Activated gamma-delta T cell treated with Interleukin-2 at 50 U/mL for 16 hours (primary cell): ENCODE data around the gene MRPS23.

ENCODE experiments used
- DNase-seq: peaks from one replicate; pipeline ENCODE4 v3.0.0-alpha.2; 2020

Gene MRPS23

DNA sequence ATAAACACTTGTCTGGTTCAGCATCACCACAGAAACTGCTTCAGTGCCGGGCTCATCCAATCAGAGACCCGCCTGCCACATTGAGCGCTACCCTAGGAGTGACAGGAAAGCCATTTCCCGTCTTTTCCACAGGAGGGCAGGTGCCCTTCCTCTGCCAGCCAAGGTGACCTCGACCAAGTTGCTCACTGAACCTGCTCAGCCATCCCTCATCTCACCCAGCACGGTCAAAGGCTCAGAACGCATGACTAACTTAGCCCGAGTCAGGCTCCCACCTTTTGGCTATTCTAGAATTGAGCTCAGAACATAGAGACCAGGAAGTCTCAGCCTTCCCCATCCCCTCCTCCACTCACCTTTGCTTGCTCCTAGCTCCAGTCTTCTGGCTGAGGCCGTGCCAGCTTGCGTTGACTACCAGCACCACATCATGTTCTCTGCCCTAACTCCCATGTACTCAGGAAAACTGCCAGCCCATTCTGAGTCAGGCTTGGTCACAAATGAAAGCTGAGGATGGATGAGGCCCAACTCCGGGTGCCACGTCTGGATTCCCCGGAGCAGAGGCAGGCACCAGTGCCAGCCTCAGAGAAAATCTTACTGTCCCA is 15.6 kb downstream of the MRPS23 start:
- no peak for DNase-seq

DNA sequence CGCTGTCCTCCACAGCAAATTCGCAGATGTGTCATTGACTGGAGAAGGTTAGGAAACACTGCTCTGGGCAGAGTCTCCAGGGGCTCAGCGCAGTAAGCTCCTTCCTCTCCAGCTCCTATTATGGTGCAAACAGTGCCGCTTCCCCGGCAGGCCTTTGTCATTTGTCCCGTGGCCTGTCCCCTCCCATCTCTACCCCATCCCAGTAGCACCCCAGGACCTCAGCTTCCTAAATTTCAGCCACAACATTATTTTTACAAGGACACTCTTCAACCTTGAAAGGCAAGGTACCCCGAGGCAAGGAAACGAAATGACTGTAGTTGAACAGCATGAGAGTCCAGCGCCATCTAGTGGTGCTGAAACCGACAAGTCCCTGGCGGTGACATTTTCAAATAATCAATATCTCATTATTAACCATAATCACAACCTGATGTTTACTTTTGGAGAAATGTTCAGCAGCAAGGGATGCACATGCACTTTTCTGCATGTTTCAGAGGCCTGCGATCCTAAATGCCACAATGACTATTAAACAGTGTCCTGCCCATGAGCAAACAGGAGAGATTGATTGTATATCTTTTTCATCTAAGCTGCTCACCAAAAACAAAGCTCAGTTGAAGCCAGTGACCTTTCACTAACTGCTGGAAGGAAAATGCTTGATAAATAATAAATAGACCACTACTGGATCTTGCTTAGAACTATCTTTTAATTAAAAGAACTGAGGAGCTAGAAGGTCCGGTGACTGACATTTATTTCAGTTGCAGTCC is 16.5 kb downstream of the MRPS23 start:
- DNase-seq = peak; percentile 65

DNA sequence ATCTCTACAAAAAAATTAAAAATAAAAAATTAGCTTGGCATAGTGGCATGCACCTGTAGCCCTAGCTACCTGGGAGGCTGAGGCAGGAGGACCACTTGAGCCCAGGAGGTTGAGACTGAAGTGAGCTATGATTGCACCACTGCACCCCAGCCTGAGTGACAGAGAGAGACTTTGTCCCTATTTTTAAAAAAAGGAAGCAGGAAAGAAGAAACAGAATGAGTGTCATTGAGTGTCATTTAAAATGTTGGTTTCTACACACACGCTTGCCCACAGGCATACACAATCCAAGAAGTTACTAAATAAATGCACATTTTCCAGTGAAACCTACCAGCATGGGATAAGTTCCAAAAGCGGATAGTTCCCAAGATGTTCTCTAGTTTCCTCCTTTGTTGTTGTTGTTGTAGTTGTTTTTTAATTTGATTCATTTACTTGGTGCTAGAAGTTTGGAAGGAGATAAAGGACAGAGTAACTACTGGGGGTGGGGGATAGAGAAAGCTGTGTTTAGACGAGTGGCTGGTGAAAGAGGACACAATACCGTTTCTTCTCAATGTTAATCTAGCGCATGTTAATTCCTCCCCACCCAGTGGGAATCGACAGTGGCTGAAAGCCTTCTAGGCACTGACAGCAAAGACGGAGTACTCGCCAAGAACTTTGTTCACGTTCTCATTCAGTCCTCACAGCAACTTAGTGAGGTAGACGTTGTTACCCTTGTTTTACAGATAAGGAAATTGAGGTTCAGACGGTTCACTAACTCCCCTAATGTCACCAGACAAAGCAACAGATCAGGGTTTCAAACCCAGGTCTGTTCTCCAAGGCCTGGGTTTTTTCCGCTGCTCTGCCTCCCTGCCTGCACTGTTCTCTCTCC is 17.3 kb downstream of the MRPS23 start:
- no peak for DNase-seq

DNA sequence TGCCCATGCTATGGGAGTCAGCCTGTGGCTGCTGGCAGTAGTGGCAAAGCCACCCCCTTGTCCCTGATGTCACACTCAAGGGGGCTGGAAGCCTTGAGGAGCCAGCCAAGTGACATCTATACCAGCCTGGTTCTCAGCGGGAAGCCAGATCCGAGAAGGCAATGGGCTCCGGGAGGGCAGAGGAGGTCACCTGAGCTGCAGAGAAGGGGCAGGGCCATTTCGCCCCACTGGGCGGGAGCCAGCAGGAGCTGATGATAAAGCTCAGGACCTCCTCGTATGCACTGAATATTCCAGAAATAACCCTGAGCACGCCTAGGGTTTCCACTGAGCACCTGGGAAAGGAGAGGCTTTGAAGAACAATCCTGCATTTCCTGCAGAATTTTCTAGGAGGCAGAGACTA is 19.0 kb downstream of the MRPS23 start:
- DNase-seq = no peak

DNA sequence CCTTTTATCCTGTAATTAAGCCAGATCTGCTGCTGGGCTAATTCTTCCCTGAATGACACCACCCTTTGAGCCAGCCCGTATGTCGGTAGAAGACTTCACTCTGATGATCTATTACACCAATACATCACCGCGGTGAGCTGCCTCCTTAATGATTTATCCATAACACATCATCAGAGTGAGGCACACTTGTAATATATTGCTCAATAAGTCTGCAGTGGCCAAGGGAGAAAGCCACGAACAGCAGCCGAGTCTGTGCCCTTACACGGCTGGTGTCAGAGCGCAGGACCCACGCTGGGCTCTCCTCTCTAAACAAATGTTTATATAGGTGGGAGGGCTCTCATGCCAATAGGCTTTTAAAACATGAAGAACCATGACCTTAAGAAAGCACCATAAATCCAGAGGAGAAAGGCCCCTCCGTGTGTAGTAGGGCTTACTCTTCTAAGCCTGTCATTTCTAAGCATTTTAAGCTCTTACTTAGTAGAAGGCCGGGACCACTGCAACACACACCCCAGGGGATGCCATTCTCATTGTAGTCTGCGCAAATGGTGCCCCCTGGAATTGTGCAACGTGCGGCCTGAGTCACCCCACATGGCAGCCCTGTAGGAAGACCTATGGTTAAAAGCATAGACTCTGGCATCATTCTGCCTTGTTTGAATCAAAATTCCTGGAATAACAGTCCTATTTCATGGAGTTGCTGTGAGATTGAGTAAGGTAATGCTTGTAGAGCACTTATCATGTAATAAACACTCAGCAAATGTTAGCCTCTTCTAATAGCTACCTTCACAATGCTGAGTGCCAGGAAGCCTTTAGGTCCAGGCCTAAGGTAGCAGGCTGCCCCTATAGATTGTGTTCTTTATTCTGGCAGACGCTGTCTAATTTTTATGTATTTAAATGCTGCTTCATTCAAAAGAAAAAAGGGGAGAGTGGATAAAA is 26.1 kb downstream of the MRPS23 start:
- DNase-seq = no peak

DNA sequence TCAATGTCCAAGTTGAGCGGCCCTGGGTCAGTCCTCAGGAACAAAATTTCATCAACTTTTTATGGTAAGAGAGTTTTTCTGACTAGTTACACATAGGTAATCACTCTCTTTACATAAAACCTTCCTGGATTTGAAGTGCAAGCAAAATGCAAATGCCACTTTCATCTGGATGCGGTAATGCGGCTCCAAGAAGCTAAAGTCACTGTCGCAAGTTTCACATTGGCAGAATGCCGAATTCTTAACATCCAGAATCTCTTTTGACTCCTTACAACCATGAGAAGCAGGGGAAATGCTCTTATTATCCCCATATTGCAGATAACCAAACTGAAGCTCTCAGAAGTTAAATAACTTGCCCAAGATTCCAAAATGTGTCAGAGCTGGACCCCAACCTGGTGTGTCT is 30.0 kb downstream of the MRPS23 start:
- no peak for DNase-seq

DNA sequence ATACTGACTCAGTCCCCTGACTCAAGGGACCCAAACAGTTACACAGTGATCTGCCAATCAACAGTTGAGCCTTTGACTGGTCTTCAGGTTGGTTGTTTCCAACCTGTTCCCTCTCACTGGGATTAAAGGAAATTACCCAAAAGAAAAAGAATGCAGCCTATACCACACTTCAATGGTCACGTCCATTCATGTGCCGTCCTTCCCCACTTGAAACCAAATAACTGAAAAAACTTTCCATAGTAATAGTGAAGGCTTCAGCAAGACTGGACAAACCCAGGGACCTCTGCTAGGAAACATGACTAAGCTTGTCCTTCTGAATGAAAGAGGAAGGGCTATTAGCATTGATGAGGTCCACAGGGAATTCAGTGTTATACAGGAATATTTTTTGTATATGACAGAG is 30.6 kb downstream of the MRPS23 start:
- no peak for DNase-seq

DNA sequence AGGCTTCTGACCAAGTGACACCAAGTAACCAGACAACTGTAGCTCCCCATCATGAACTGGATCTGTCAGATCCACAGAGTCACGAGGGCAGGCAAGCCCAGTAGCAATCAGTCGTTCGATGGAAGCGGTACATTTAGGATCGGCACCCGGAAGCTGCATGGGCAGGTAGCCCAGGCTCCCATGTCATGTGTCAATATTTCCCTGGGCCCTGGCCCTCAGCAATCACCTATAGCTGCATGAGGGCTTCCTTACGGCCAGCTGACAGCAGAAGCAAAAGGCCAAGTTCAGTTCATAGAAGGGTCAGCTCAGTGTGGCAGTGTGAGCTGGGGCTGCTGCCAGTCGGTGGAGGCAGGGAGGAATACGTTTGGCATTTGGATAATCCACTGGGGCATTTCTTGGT is 31.8 kb downstream of the MRPS23 start:
- no peak for DNase-seq

DNA sequence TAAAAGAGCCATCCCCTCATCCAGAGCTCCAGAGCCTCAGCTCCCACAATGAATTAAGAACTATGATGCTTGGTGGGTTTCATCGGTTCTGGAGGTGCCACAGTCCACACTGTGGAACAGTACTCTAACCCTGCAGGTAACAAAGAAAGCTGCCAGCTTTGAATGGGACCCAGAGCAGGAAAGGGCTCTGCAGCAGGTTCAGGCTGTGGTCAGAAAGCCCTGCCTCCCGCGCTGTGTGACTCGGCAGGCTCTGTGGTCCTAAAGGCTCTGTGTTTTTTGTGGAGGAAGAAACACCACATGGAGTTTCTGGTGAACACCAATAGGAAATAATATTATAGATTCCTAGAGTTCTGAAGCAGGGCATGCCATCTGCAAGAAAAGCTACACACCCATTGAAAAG is 32.5 kb downstream of the MRPS23 start:
- no peak for DNase-seq

DNA sequence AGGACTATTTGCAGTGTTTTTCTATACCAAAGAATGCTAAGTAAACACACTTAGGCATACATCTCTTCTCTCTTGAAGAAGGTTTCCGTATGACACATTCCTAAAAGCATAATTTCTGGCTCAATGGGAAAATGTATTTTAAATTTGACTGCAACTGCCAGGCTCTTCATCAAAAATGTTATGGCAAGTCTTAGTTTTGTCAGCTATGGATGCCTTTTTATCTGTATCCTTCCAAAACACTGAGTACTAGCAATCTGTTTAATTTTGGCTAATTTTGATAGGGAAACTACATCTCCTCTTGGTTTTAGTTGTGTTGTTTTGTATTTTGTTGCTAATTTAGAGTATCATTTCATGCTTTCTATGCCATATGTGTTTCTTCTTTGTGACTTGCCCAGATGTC is 35.4 kb downstream of the MRPS23 start:
- no peak for DNase-seq

DNA sequence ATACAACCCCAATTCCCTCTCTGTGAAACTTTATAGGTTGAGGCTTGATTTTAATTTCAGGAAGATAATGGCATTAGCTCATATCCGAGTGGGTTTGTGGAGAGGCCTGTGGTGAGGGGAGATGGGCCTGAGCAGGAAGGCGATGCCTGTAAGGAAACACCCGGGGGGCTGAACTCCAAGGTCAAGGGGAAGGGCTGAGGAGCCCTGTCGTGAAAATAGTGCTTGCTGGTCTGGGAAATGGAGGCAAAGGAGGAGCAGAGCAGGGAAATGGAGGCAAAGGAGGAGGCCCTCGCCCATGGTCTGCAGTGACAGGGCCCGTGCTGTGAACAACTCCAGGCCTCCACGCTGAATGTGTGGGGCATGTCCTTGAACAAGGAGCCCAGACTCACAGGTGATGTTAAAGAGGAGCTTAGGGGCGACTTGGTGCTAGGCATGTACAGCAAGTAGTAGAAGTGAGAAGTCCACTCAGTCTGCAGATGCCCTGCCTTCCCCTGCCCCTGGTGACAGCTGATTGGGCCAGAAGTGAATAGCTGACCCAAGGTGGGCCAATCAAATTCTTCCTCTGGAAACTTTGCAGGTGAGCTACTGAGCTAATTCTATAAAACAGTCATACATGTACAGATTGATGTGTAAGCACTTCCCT is 38.1 kb downstream of the MRPS23 start:
- no peak for DNase-seq

DNA sequence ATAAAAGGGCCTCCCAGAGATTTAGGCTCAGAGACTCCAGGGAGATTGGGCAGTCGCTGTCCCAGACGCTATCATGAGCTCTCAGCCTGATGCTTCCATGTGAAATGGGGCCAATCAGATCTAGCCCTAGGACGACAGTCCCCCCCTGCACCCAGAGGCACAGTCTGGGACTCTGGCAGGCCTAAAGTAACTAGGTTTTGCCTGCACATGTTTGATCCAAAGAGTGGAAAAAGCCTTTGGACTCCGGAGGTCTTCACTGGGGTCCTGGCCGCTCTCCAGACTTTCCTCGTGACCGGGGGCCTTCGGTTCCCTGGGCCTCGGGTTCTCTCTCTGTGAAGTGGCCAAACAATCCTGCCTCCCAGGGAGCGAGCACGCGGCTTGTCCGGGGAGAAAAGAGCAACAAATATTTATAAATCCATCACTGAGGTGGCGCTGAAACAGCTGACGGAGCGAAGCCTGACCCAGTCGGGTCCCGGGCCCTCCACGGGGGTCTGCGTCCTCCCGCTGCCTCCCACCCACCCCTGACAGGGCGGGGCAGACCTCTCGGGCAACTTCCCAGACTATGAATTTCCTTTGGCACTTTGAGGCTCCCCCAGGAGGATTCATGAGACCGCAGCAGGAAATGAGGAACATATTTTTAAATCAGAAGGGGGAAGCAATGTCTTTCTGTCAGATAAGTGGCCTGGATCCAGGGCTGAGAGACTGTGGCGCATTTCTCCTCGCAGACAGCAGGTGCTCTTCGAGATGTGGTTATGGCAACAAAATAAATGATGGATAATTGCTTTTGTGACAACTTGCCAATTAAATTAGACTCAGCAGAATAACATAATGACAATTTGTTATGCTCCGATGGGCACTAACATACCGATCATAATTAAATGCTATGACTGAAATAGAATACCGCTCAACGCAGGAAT is 38.9 kb downstream of the MRPS23 start:
- DNase-seq = no peak

DNA sequence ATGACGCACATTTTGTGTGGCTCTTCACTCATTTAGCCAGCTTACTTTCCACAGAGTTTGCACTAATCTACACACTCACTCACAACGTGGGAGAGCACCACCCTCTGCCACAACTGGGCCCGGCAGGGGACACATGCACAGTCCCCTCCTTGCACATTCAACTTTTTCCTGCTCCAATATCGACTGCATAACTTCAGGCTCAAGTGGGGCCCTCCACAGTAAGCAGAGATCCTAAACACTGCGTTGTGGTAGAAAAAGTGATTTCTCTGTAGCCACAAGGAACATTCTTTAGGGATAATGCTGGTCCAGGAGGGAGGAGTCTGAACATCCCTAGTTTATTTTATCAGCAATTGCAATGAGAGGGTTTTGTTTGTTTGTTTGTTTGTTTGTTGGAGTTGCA is 40.0 kb downstream of the MRPS23 start:
- no peak for DNase-seq

DNA sequence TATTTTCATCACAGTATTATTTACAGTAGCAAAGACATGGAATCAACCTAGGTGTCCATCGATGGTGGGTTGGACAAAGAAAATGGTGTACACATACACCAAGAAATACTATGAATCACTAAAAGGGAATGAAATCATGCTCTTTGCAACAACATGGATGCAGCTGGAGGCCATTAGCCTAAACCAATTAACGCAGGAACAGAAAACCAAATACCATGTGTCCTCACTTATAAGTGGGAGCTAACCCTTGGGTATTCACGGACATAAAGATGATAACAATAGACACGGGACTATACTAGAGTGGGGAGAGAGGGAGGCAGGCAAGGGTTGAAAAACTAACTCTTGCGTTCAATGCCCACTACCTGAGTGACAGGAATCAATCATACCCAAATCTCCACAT is 41.0 kb downstream of the MRPS23 start:
- no peak for DNase-seq

DNA sequence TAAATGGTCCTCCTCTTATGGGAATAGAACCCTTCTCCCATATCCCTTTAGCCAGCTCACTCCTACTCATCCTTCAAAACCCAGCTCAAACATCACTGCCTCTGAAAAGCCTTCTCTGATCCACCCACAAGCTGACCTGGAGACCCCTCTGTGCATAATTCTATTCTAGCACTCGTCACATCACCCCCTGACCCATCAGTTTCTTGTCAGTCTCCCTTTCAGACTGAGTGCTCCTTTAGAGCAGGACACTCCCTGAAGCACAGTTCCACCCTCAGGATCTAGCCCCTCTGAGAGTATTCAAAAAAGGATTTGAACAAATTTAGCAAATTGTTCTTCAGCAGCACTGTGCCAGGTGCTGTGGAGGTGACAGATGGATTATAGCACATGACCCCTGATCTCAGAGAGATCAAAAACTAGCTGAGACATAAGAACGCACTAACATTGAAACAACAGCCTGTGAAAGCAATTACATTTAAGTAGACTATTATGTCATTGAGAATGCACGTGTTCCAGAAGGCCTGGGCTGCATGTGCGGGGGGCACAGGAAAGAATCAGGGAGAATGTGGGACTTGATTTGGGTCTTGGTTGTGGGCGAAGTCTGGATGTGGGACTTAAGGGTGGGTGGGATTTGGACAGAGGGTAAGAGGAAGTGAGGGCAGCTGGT is 43.5 kb downstream of the MRPS23 start:
- DNase-seq = no peak

DNA sequence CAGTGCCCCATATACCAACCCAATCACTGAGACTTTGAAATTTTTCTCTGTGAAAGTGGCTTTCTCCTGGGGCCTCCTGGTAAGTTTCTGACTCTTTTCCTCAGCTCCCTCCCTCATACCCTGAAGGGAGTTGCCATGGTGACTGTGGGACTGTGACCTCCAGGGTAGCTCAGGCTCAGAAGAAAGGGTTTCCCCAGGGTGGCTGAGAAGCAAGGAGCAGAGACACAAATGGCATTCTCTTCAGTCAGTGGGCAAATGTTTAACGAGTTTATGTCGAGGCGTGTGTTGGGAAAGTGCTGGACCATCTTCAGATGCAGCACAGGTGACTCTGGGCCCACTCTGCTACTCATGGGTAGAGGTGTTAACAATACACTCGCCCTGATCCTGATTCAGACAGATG is 46.8 kb downstream of the MRPS23 start:
- no peak for DNase-seq

DNA sequence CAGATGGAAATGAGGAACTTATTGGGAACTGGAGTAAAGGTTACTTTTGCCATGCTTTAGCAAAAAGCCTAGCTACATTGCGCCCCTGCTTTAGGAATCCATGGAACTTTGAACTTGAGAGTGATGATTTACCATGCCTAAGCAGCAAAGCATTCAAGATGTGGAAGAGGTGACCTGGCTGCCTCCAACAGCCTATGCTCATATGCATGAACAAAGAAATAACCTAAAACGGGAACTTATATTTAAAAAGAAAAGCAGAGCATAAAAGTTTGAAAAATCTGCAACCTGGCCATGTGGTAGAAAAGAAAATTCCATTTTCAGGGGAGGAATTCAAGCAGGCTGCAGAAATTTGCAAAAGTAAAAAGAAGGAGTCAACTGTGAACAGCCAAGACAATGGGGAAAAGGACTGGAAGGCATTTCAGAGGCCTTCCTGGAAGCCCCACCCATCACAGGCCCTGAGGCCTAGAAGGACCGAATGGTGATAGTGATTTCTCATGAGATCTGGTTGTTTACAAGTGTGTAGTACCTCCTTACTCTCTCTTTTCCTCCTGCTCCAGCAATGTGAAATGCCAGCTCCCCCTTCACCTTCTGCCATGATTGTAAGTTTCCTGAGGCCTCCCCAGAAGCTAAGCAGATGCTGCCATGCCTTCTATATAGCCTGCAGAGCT is 48.7 kb downstream of the MRPS23 start:
- DNase-seq = no peak

DNA sequence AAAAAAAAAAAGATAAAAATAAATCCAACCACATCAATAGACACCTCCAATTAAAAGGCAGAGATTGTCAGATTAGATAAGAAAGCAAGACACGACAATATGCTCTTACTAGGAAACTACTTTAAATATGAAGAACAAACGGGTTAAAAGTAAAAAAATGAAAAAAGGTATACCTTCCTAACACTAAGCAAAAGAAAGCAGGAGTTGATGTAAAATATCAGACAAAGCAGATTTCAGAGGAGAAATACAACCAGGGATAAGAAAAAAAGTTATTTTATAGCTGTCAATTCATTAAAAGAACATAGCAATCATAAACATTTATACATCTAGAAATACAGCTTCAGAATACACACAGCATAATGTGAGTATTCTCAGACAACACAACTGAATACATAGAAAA is 55.0 kb downstream of the MRPS23 start:
- DNase-seq = no peak

DNA sequence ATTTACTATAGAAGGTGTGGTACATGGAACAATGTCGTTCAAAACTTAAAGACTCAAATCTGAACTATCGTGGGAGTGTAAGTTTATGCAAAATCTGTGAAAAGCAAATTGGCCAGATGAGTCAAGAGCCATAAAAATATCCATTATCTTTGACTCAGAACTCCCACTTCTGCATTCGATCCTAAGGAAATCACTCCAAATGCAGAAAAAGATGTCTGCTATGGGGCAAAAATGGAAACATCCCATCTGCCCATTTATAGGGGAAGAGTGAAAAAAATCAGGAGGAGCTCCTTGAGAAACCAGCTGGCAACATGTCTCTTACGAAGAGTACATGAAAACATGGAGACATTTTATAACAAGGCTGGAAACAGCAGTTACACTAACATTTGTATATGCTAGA is 61.1 kb downstream of the MRPS23 start:
- DNase-seq = no peak

DNA sequence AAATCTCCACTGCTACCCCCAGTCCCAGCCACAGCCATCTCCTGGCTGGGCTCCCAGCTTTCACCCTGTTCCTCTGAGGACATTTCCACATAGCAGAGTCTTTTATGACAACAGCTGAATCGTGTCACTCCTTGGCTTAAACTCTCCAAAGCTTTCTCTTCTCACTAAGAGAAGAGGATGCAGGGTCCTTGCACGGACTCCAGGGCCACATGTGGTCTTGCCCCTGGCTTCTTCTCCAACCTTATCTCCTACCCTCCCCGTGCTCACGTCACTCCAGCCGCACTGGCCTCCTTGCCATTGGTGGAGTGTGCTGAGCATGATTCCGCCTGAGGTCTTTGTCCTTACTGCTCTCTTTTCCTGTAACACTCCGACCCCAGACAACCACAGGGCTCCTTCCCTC is 64.8 kb downstream of the MRPS23 start:
- DNase-seq = no peak
